Activated T-cell treated with anti-CD3 and anti-CD28 coated beads, Interleukin-2, amount 50 U/mL, for 1 hour (primary cell): Measurements from ENCODE around the gene CA4.
"Not testable (repeated sequence)": the region's sequence is repeated elsewhere in the genome, so short reads cannot be mapped to it uniquely, and the experiment has no call there.

Experiments used
- DNase-seq: peaks from one replicate; pipeline ENCODE4 v3.0.0-alpha.2; 2020

Gene CA4

DNA sequence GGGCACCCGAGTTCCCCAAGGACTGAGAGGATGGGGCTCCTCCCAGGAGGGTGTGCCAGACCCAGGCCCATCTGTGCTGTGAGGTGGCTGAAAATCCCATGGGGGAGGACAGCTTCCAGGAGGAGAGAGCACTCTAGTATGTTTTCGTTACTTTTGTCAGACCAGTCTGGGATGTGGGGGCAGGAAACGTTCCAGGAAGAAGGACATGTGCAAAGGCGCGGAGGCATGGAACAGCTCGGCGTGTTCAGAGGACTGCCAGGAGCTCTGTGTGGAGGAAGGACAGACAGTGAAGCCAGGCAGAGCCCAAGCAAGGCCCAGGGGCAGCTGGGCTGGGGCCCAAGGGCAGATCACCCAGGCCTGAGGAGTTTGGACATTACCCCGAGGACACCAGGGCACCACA is 7.0 kb downstream of the CA4 start:
- DNase-seq: no peak

DNA sequence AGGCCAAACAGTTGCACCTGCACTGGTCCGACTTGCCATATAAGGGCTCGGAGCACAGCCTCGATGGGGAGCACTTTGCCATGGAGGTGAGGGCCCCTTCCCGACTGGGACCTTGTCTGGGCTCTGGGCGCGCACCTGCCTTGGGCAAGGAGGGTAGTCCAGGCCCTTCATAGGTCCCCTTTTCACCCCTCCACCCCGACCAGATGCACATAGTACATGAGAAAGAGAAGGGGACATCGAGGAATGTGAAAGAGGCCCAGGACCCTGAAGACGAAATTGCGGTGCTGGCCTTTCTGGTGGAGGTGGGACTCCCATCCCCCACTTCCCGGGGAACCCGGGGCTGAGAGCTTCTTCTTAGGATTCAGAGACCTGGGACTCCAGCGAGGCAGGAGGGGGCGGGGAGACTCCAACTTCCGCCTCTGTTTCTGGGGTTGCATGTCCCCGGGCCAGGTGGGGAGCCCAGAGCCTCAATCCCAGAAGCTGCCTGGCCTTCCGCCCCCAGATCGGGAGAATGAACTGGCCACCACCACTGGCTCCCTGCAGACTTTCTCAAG is 7.8 kb downstream of the CA4 start:
- no peak for DNase-seq

DNA sequence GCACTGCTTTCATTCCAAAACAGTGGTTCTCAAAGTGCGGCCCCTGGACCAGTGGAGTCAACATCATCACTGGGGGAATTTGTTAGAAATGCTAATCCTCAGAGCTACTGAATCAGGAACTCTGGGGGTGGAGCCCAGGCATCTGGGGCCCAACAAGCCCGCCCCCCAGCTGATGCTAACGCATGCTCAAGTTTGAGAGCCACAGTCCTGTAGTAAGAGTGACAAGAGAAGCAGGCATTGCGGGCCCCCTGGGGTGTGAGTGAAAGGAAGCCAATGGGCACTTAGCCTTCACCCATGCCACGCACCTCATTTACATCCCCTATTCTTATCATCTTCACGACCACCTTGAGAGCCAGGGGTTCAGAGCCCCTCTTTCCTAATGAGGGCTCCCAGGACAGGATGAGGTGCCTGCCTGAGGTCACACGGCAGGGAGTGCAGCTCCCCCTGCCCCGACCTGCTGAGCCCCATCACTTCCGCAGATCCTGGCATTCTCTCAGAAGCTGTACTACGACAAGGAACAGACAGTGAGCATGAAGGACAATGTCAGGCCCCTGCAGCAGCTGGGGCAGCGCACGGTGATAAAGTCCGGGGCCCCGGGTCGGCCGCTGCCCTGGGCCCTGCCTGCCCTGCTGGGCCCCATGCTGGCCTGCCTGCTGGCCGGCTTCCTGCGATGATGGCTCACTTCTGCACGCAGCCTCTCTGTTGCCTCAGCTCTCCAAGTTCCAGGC is 9.1 kb downstream of the CA4 start:
- DNase-seq: no peak

DNA sequence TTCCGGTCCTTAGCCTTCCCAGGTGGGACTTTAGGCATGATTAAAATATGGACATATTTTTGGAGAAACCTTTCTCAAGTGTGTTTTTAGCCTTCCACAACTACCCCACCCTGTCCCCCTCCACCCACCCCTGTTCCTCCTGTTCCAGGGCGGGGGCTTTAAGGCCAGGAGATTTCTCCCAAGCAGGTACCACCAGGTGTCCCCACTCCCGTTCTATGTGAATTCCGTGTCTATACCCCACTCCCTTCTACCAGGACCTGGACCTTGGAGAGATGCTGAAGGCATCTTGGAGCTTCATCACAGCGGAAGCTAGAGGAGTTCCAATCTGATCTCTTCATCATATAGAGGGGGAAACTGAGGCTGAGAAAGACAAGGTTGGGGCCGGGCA is 9.7 kb downstream of the CA4 start:
- no peak for DNase-seq

DNA sequence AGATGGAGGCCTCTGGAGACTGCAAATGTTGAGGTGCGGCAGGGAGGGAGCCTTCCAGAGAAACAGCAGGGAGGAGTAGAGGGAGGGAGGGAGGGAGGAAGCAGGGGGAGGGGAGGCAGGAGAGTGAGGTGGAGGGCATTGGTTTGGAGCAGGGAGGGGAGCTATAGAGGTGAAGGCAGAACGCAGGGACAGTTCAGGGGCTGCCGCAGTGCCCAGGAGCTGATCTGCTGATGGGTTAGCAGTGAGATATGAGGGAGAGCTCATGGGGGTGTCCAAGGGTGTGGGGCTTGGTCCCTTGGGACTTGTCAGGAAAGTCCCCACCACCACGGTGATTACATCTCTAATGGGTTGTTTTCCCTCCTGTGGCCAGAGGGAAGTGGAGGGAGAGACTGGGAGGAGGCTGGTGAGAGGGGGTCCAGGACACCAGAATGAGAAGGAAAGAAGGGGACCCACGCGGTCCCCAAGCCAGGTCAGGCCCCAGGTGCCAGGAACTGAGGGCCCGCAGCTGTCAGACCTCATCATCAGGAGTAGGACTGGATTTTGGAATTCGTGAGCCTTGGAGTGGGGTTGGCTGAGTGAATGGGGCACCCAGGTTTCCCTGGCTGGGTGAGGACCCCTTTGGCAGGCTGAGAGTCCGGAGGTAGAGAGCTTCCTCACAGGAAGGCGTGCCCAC is 11.2 kb downstream of the CA4 start:
- DNase-seq: no peak

DNA sequence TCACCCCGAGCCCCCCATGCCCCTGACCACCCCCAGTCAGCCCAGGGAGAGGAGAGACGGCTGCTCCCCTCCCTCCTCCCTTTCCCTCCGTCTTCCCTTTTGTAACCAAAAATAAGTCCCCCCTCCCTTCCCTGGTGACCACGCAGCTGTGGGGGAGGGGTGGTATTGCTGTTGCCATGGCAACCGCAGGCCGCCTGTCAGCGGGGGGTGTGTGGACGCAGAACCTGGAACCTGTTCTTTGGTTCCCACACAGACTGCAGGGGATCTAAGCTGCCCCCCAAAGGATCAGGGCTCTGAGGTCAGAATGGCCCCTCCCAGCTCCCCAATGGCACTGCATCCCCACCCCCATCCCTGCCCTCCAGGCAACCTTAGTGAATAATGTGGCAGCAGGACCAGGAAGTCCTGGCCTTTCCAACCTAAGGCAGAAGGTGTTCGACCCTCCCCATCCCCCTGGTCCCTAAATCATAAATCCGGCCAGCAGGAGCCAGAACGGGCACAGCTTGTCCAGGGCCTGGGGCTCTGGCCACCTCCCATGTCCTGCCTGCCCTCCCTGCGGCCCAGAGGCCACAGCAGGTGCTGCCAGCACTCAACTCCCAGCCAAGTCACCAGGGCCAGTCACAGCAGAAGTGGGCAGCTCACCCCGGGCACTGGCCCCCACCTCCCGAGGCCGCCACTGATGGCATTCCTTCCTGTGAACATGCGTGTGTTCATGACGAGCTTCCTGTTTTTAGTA is 12.0 kb downstream of the CA4 start:
- DNase-seq: no peak

DNA sequence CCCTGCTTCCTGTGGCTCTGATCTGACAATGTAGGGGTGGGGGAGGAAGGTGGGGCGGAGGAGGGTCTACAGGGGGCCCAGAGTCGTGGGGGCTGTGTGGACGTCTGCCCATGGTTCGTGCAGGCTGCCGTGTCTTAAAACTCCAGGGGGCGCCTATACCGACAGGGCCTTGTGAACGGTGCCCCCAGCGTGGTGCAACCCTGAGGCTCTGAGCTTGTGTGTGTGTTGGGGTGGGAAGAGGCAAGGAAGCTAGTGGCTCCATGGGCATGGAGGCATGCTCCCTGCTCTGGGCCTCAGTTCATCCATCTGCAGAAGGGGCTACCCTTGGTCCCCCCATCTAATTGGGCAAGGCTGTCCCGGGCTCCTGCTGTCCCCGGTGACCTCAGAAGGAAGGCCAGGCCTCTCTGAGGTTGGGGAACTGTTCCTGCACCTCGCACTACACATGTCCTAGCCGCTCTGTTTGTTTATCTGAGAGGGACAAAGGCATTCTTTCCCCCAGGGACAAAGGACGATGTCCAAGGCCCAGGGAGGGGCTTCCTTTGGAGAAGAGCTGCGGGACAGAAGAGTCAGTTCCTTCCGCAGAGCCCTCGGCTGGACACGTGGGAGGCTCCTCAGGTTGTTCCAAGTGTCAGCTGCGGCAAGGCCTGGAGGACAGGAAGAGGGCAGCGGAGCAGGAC is 13.5 kb downstream of the CA4 start:
- no peak for DNase-seq

DNA sequence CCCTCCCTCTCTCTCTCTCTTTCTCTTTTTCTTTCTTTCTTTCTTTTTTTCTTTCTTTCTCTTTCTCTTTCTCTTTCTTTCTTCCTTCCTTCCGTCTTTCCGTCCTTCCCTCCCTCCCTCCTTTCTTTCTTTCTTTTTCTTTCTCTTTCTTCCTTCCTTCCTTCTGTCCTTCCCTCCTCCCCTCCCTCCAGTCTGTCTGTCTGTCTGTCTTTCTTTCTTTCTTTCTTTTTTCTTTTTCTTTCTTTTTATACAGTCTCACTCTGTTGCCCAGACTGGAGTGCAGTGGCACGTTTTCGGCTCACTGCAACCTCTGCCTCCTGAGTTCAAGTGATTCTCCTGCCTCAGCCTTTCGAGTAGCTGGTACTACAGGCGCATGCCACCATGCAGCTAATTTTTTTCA is 14.4 kb downstream of the CA4 start:
- DNase-seq: no peak

DNA sequence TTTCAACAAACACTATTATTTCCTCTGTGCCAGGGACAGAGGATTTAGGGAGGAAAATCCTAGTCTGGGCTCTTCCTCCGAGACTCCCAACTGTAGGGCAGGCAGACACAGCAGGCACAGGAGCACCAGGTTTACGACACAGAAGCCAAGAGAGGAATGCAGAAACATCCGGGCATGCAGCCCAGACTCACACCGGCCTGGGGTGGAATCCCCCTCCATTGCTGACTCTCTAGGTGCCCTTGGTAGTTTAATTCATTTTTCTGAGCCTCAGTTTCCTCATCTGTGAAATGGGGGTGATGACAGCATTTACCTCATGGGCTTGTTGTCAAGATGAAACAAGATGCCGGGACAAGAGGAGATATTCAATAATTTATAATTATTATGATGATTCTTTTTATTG is 14.9 kb downstream of the CA4 start:
- DNase-seq: no peak

DNA sequence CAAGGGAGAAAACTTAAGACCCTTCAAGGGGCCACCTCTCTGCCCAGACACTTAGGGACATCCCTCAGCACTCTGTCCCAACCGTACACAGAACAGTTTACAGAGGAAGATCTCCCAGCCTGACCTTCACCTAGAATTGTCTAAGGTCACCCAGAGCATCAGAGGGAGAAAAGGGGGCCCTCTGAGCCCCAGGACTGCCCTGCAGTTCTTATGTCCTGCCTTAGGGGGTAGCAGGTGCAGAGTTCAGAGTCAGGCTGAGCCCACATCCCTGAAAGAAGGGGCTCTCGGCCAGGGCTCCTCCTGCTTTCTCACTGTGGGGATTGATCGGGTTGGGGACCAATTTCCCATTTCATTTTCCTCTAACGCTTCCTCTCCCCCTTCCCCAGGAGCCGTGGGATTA is 15.4 kb downstream of the CA4 start:
- no peak for DNase-seq

DNA sequence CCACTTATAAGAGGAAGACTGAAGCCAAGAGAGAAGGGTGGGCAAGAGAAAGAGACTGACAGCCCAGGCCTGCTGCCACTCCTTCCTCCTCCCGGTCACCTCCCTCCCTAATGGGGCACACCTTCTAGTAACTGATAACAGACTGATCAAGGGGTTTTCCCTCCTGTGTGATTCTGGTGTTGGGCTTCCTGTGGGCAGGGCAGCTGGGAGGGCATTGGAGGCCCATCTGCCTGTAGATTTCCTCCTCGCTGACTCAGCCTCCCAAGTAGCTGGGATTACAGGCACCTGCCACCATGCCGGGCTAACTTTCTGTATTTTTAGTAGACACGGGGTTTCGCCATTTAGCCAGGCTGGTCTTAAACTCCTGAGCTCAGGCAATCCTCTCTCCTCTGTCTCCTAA is 16.2 kb downstream of the CA4 start:
- no peak for DNase-seq

DNA sequence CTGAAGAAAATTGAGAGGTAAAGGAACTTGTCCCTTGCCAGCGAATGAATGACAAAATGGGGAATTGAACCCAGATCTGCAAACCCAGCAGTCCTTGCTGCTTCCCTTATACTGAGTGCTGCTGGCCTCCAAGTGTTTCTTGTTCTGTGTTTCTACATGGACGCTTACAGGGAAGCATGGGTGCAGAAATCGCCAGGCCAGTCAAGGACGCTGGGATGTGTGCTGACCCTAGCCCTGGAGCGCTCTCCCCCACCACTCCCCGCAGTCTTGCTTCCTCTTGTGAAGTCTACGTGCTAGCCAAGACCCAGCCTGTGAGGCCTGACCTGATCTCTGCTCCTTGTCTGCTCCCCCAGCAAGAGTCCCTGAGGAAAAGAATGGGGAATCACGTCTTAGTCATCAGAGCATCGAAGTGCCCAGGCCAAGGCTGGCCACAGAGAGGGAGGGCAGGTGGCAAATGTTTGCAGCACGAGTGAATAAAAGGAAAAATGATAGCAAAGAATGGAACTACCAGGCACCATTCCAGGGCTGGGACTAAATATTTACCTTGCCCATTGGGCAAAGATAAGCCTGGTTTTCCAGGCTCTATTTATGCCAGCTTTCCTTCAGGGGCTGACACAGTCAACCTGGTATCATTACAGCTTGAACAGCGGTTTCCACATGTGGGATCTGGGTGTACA is 17.4 kb downstream of the CA4 start:
- DNase-seq: no peak

DNA sequence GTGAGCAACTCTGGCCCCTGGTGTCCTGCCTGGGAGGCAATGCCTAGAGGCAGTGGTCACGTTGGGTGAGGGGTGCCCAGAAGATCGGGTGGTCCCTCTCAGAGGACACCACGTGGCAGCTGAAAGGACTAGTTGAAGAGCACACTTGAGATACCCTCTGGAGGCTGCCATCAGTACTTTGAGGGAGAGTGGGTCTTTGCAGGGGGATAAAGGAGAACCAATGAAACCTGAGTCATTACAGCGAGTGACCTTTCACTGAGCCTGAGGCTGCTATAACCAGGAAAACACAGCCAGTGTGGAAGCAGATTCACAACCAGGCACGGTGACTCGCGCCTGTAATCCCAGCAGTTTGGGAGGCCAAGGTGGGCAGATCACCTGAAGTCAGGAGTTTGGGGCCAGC is 18.9 kb downstream of the CA4 start:
- DNase-seq: no peak

DNA sequence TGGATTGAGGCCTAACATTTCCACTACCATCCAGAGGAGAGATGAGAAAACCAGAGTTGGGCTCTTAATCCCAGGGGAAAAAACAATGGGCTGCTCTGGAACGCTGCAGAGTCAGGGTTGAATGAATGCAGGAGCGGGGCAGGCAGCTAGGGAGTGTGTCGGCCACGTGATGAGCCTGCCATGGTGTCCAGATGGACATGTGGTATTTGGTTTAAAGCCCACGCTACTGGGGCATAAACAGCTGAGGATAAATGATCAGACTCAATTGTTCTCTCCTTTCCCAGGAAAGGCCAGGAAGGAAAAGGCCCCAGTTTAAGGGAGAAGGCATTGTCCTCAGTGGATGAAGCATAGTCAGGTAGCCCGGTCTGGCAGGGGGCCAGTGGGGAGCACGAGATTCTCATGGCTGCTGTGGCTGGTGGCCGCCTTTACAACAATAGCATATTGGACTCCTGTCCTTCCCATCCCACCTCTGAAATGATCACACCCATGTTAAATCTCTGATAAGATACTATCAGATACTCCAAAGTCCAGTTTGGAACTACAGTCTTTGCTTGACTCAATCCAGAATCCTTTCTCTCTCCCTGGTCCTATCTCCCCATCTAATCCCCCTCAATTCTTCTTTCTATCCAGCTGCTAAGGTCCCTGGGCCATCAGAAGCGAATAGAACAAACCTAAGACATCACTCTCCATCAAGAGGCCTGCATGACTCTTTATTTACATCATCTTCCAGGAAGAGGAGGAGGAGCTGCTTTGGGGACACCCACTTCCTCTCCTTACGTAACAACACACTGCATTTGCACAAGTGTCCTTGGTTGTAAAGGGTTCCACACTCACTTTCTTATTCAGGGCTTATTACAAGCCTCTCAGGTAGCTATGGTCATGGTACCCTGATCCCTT is 20.4 kb downstream of the CA4 start:
- no peak for DNase-seq

DNA sequence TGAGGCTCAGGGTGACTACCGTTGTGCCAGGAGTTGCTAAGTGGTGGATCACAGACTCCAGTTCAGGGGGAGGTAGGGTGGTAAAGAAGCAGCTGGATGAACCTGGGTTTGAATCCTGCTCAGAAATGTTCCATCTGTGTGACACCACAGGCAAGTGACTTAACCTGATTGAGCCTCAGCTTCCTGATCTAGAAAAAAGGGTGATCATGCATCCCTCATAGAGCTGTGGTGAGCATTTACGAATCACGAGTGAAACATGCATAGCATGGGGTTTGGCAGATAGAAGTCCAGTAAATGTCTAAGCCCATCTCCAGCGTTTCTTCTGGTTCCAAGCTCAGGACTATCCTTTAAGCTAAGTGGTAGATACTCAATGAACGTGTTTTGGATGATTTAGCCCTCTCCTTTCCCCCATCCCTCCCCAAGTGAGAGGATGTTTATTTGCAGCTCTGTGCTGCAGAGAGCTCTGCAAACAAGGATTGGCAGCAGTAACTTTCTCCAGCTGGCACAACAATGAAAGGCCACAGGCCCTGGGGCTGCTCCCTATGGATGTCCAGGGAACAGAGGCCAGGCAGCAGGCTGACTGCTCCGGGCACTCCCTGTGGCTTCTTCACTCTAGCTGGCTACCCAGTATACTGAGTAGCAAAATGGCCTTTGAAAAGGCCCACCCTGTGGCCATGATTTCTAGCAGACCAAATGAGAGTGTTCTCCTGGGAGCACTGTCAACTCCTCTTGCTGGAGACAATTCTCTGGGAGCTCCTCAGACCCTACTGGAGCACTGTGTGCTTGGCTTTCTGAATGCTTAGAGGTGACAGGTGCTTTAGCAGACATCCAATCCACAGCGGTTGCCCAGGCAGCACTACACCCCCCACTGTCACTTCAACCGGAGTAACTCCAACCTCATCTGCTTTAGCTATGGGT is 21.3 kb downstream of the CA4 start:
- no peak for DNase-seq

DNA sequence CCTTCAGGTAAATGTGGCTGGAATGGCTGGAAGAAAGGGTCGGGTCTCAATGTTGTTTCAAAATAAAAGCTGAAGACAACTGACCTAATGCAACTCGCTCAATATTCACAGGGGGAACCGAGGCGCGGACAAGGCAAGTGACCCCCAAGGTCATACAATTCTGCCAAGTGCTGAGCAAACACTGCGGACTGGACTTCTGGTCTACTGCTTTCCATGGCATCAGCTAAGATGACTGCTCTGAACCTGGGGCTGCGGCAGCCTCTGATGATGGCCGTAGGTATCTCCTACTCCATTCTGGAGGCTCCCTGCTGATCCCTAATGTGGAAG is 21.9 kb downstream of the CA4 start:
- DNase-seq: no peak

DNA sequence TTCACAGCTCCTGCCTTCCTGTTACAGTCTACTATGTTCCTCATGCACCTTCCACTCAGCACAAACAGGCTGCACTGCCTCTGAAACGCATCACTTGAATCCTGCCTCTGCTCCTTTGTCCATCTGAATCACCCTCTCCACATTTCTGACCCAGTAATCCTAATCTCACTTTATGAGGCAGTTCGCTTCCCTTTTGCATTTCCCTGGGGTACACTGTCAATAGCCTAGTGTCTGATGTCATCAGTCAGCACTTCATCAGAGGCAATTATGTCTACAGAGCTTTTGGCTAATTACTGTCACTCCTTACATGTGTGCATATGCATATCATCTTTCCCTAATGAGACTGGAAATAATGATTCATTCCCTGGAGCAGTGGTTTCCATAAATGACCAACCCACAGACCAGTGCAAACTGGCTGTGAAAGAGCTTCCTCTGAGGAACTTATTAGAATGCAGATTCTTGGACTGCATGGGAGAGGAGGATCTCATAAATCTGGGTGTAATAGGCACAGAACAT is 23.6 kb downstream of the CA4 start:
- no peak for DNase-seq

DNA sequence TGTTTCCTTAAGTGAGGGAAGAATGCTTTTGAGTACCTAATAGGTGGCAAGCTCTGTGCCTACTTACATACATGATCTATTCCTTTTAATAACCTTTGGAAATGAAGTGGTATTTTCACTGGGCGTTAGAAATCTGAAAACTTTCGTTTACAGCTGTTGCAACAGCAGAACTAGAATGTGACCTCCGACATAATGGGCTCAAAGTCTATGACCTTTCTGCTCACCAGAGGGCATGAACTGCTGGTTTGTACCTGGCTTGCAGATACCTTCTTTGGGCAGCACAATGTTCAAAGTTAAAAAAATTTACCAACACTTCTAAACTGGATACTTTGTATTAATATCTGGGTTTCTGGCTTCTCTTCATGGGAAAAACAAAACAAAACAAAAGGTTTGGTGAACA is 24.3 kb downstream of the CA4 start:
- no peak for DNase-seq

DNA sequence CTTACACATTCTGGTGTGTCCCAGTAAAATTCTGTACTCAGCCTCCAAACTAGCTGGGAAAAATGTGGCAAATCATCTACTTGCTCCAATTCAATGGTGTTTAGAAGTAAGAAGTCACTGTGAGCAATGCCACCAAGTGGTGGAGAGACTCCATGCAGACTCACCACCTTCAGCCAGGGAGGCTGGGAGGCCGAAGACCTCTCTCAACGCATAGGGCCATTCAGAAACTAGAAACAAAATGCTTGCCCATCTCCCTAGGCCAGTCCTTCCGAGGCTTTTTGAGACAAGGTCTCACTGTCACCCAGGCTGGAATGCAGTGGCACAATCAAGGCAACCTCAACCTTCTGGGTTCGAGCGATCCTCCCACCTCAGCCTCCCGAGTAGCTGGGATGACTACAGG is 25.0 kb downstream of the CA4 start:
- not testable (repeated sequence) for DNase-seq

DNA sequence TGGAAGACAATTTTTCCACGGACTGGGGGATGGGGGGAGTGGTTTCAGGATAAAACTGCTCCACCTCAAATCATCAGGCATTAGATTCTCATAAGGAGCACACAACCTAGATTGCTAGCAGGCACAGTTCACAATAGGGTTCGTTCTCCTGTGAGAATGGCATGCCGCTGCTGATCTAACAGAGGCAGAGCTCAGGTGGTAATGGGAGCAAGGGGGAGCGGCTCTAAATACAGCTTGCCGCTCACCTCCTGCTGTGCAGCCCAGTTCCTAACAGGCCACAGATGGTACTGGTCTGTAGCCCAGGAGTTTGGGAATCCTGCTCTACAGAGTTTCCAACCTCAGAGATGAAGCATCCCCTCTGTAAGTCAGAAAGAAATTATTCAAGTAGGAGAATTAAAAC is 27.0 kb downstream of the CA4 start:
- DNase-seq: not testable (repeated sequence)
